WTC11 (cell line): ENCODE measurements around the gene SLC16A10.

Experiments
- CREM ChIP-seq: sonication (generic); formaldehyde crosslinking; IDR thresholded peaks from 2 replicates; pipeline ENCODE4 v1.8.1; 2022; ENCODE audit warnings: mild to moderate bottlenecking, missing genetic modification reagents, moderate library complexity
- ELF4 ChIP-seq: sonication (generic); formaldehyde crosslinking; IDR thresholded peaks from 2 replicates; pipeline ENCODE4 v1.8.1; 2022; ENCODE audit warnings: low read depth, mild to moderate bottlenecking, moderate library complexity, missing genetic modification reagents
- IRF1 ChIP-seq: sonication (generic); formaldehyde crosslinking; IDR thresholded peaks from 2 replicates; pipeline ENCODE4 v1.8.0; 2023; ENCODE audit warnings: missing genetic modification reagents
- JUN ChIP-seq: sonication (generic); formaldehyde crosslinking; IDR thresholded peaks from 2 replicates; pipeline ENCODE4 v1.8.0; 2023; ENCODE audit warnings: mild to moderate bottlenecking, missing genetic modification reagents
- MYBL2 ChIP-seq: sonication (generic); formaldehyde crosslinking; IDR thresholded peaks from 2 replicates; pipeline ENCODE4 v1.8.1; 2023; ENCODE audit warnings: mild to moderate bottlenecking, moderate library complexity, missing genetic modification reagents
- NR2C2 ChIP-seq: sonication (generic); formaldehyde crosslinking; IDR thresholded peaks from 2 replicates; pipeline ENCODE4 v1.8.0; 2022; ENCODE audit warnings: mild to moderate bottlenecking, missing genetic modification reagents
- PRDM15 ChIP-seq: sonication (generic); formaldehyde crosslinking; IDR thresholded peaks from 2 replicates; pipeline ENCODE4 v1.8.0; 2022; ENCODE audit warnings: missing genetic modification reagents
- TEAD1 ChIP-seq: sonication (generic); formaldehyde crosslinking; IDR thresholded peaks from 2 replicates; pipeline ENCODE4 v1.8.0; 2022; ENCODE audit warnings: mild to moderate bottlenecking, missing genetic modification reagents
- ZBTB21 ChIP-seq: sonication (generic); formaldehyde crosslinking; IDR thresholded peaks from 2 replicates; pipeline ENCODE4 v1.8.1; 2023; ENCODE audit warnings: mild to moderate bottlenecking, missing genetic modification reagents, borderline replicate concordance
- TF ChIP-seq, protein P1 (sequence below): fragments of 200-600 bp; IDR thresholded peaks from 2 replicates; pipeline ENCODE4 v1.8.0; 2022; ENCODE audit warnings: antibody characterized with exemption
- TF ChIP-seq, protein P2 (sequence below): sonication (generic); formaldehyde crosslinking; IDR thresholded peaks from 2 replicates; pipeline ENCODE4 v1.8.1; 2023; ENCODE audit warnings: mild to moderate bottlenecking, moderate library complexity, missing genetic modification reagents
- TF ChIP-seq, protein P3 (sequence below): sonication (generic); formaldehyde crosslinking; IDR thresholded peaks from 2 replicates; pipeline ENCODE4 v1.8.0; 2023; ENCODE audit warnings: mild to moderate bottlenecking, missing genetic modification reagents
- TF ChIP-seq, protein P4 (sequence below): sonication (generic); formaldehyde crosslinking; IDR thresholded peaks from 2 replicates; pipeline ENCODE4 v1.8.0; 2022; ENCODE audit warnings: mild to moderate bottlenecking, missing genetic modification reagents
- TF ChIP-seq, protein P5 (sequence below): sonication (generic); formaldehyde crosslinking; conservative IDR thresholded peaks from 2 replicates; pipeline ENCODE4 v1.8.1; 2023; ENCODE audit warnings: mild to moderate bottlenecking, low read depth, missing genetic modification reagents, moderate library complexity

DNA sequence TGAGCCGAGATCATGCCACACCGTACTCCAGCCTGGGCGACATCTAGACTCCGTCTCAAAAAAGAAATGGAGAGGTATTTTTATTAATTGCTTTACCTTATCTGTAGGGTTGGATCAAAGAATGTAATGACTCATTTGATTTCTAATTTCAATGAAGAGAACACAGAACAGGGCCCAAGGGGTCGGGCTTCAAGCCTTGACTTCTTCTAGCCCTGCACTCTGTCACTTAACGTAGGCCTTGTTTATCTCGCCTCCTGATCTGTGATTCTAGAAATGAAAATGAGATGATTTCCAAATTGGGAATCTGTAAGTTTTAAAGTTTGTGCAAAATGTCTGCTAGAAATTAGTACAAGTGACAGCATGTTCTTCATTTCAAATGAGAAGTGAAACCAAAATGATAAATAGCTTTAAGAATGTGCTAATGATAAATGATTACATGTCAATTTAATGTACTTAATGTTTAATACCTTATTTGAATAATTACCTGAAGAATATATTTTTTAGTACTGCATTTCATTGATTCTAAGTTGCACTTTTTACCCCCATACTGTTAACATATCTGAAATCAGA lies 180.5 kb downstream of the SLC16A10 start:
- TF ChIP-seq, protein P1, sequence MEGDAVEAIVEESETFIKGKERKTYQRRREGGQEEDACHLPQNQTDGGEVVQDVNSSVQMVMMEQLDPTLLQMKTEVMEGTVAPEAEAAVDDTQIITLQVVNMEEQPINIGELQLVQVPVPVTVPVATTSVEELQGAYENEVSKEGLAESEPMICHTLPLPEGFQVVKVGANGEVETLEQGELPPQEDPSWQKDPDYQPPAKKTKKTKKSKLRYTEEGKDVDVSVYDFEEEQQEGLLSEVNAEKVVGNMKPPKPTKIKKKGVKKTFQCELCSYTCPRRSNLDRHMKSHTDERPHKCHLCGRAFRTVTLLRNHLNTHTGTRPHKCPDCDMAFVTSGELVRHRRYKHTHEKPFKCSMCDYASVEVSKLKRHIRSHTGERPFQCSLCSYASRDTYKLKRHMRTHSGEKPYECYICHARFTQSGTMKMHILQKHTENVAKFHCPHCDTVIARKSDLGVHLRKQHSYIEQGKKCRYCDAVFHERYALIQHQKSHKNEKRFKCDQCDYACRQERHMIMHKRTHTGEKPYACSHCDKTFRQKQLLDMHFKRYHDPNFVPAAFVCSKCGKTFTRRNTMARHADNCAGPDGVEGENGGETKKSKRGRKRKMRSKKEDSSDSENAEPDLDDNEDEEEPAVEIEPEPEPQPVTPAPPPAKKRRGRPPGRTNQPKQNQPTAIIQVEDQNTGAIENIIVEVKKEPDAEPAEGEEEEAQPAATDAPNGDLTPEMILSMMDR: no peak
- TF ChIP-seq, protein P2, sequence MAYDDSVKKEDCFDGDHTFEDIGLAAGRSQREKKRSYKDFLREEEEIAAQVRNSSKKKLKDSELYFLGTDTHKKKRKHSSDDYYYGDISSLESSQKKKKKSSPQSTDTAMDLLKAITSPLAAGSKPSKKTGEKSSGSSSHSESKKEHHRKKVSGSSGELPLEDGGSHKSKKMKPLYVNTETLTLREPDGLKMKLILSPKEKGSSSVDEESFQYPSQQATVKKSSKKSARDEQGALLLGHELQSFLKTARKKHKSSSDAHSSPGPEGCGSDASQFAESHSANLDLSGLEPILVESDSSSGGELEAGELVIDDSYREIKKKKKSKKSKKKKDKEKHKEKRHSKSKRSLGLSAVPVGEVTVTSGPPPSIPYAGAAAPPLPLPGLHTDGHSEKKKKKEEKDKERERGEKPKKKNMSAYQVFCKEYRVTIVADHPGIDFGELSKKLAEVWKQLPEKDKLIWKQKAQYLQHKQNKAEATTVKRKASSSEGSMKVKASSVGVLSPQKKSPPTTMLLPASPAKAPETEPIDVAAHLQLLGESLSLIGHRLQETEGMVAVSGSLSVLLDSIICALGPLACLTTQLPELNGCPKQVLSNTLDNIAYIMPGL (CRISPR knock-in tag): no peak
- TF ChIP-seq, protein P3, sequence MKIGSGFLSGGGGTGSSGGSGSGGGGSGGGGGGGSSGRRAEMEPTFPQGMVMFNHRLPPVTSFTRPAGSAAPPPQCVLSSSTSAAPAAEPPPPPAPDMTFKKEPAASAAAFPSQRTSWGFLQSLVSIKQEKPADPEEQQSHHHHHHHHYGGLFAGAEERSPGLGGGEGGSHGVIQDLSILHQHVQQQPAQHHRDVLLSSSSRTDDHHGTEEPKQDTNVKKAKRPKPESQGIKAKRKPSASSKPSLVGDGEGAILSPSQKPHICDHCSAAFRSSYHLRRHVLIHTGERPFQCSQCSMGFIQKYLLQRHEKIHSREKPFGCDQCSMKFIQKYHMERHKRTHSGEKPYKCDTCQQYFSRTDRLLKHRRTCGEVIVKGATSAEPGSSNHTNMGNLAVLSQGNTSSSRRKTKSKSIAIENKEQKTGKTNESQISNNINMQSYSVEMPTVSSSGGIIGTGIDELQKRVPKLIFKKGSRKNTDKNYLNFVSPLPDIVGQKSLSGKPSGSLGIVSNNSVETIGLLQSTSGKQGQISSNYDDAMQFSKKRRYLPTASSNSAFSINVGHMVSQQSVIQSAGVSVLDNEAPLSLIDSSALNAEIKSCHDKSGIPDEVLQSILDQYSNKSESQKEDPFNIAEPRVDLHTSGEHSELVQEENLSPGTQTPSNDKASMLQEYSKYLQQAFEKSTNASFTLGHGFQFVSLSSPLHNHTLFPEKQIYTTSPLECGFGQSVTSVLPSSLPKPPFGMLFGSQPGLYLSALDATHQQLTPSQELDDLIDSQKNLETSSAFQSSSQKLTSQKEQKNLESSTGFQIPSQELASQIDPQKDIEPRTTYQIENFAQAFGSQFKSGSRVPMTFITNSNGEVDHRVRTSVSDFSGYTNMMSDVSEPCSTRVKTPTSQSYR: no peak
- TF ChIP-seq, protein P4, sequence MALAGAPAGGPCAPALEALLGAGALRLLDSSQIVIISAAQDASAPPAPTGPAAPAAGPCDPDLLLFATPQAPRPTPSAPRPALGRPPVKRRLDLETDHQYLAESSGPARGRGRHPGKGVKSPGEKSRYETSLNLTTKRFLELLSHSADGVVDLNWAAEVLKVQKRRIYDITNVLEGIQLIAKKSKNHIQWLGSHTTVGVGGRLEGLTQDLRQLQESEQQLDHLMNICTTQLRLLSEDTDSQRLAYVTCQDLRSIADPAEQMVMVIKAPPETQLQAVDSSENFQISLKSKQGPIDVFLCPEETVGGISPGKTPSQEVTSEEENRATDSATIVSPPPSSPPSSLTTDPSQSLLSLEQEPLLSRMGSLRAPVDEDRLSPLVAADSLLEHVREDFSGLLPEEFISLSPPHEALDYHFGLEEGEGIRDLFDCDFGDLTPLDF (CRISPR knock-in tag): no peak
- no peak for TF ChIP-seq TEAD1 (CRISPR knock-in tag)
- TF ChIP-seq IRF1 (CRISPR knock-in tag): no peak
- TF ChIP-seq NR2C2 (CRISPR knock-in tag): no peak
- no peak for TF ChIP-seq PRDM15 (CRISPR knock-in tag)
- no peak for TF ChIP-seq CREM
- TF ChIP-seq ZBTB21 (CRISPR knock-in tag): no peak
- TF ChIP-seq MYBL2 (CRISPR knock-in tag): no peak
- TF ChIP-seq ELF4 (CRISPR knock-in tag): no peak
- TF ChIP-seq, protein P5, sequence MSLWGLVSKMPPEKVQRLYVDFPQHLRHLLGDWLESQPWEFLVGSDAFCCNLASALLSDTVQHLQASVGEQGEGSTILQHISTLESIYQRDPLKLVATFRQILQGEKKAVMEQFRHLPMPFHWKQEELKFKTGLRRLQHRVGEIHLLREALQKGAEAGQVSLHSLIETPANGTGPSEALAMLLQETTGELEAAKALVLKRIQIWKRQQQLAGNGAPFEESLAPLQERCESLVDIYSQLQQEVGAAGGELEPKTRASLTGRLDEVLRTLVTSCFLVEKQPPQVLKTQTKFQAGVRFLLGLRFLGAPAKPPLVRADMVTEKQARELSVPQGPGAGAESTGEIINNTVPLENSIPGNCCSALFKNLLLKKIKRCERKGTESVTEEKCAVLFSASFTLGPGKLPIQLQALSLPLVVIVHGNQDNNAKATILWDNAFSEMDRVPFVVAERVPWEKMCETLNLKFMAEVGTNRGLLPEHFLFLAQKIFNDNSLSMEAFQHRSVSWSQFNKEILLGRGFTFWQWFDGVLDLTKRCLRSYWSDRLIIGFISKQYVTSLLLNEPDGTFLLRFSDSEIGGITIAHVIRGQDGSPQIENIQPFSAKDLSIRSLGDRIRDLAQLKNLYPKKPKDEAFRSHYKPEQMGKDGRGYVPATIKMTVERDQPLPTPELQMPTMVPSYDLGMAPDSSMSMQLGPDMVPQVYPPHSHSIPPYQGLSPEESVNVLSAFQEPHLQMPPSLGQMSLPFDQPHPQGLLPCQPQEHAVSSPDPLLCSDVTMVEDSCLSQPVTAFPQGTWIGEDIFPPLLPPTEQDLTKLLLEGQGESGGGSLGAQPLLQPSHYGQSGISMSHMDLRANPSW (CRISPR knock-in tag): no peak
- no peak for TF ChIP-seq JUN (CRISPR knock-in tag)
